ENCODE results near the gene UTF1. TPM values are rescaled to one million over a fixed set of nuclear protein-coding genes. Genes with fewer than 3 reads are reported as not detected.
"Not testable (repeated sequence)": the region's sequence is repeated elsewhere in the genome, so short reads cannot be mapped to it uniquely, and the experiment has no call there.

Gene UTF1
- total RNA-seq, 2 experiments from 2014 or later: not detected

GRCh38 chr10:133218891-133219290 is 11.1 kb upstream of the UTF1 start:
- H3K4me1 Mint-ChIP-seq (ENCODE audit: low read depth): no peaks in the 10 kb centered on the region
- peaks cover 9% of the 10 kb centered on the region for H3K27me3 Mint-ChIP-seq
- intact Hi-C loops (cut with micrococcal nuclease): no loop called here
- CTCF ChIA-PET: no interaction called here
- no peak overlapping the region for H3K4me3 Mint-ChIP-seq
- no peaks in the 10 kb centered on the region for H3K9me3 Mint-ChIP-seq
- no peak overlapping the region for H3K27ac Mint-ChIP-seq
- DNase-seq: no peak
- POLR2A ChIA-PET: no interaction called here
- ATAC-seq: no peak
- no peaks in the 10 kb centered on the region for H3K36me3 Mint-ChIP-seq (ENCODE audit: low read depth)
- TF ChIP-seq CTCF (IDR thresholded peaks at IDR 0.05): no peak

- Mint-ChIP-seq H3K27me3 (peaks cover 9% of the 10 kb centered on the region), H3K9me3 (no peaks in the 10 kb centered on the region), H3K36me3 (ENCODE audit: low read depth) (no peaks in the 10 kb centered on the region), H3K4me1 (ENCODE audit: low read depth) (no peaks in the 10 kb centered on the region), H3K4me3 (no peak overlapping the region), H3K27ac (no peak overlapping the region)
- POLR2A ChIA-PET: no interaction called here
- ATAC-seq (no peak), DNase-seq (no peak)
- intact Hi-C loops (cut with micrococcal nuclease): no loop called here
- CTCF ChIA-PET: no interaction called here
- TF ChIP-seq CTCF (IDR thresholded peaks at IDR 0.05): no peak
These were observed 10.2 kb upstream of the UTF1 start for GRCh38 chr10:133219782-133220181.

GRCh38 chr10:133221331-133221730 is 8.7 kb upstream of the UTF1 start:
- ATAC-seq (no peak), DNase-seq (no peak)
- H3K9me3 Mint-ChIP-seq: no peaks in the 10 kb centered on the region
- CTCF ChIA-PET: no interaction called here
- no peak overlapping the region for H3K4me3 Mint-ChIP-seq
- POLR2A ChIA-PET: no interaction called here
- H3K27me3 Mint-ChIP-seq: peaks cover 13% of the 10 kb centered on the region
- intact Hi-C loops (cut with micrococcal nuclease): no loop called here
- no peak overlapping the region for H3K27ac Mint-ChIP-seq
- no peak for TF ChIP-seq CTCF (IDR thresholded peaks at IDR 0.05)
- peaks cover 12% of the 10 kb centered on the region for H3K4me1 Mint-ChIP-seq (ENCODE audit: low read depth)
- no peaks in the 10 kb centered on the region for H3K36me3 Mint-ChIP-seq (ENCODE audit: low read depth)

GRCh38 chr10:133221756-133222155 is 8.3 kb upstream of the UTF1 start:
- CTCF ChIA-PET; H3K27ac Mint-ChIP-seq; H3K9me3 Mint-ChIP-seq; intact Hi-C loops (cut with micrococcal nuclease); DNase-seq; H3K36me3 Mint-ChIP-seq (ENCODE audit: low read depth); POLR2A ChIA-PET; H3K4me3 Mint-ChIP-seq; ATAC-seq: not testable (repeated sequence)
- peaks cover 16% of the 10 kb centered on the region for H3K4me1 Mint-ChIP-seq (ENCODE audit: low read depth)
- peaks cover 15% of the 10 kb centered on the region for H3K27me3 Mint-ChIP-seq

- POLR2A ChIA-PET: no interaction called here
- DNase-seq (no peak), ATAC-seq (no peak)
- H3K4me1 Mint-ChIP-seq (ENCODE audit: low read depth): peaks cover 16% of the 10 kb centered on the region
- H3K9me3 Mint-ChIP-seq: no peaks in the 10 kb centered on the region
- H3K36me3 Mint-ChIP-seq (ENCODE audit: low read depth): no peaks in the 10 kb centered on the region
- intact Hi-C loops (cut with micrococcal nuclease): no loop called here
- no peak for TF ChIP-seq CTCF (IDR thresholded peaks at IDR 0.05)
- CTCF ChIA-PET: no interaction called here
- H3K27ac Mint-ChIP-seq: no peak overlapping the region
- H3K27me3 Mint-ChIP-seq: peaks cover 25% of the 10 kb centered on the region
- H3K4me3 Mint-ChIP-seq: no peak overlapping the region
These were observed 5.9 kb upstream of the UTF1 start for GRCh38 chr10:133224076-133224475.

Data from activated CD8-positive, alpha-beta T cell treated with anti-CD3 and anti-CD28 coated beads for 36 hours (primary cell).